Effector CD8-positive, alpha-beta T cell (primary cell): ENCODE measurements around the gene PFKFB3.

Source experiments
- DNase-seq: peaks from one replicate; lab custom pipeline; 2025; lab: John Stamatoyannopoulos, UW

The PFKFB3 gene

GRCh38 chr10:6220418-6221191, 17.9 kb downstream of the PFKFB3 start:
- DNase-seq = no peak

GRCh38 chr10:6221192-6221940, 18.6 kb downstream of the PFKFB3 start:
- no peak for DNase-seq

- no peak for DNase-seq
These were observed 19.4 kb downstream of the PFKFB3 start for GRCh38 chr10:6221971-6222751.

GRCh38 chr10:6222755-6223154, 20.0 kb downstream of the PFKFB3 start:
- DNase-seq = no peak

- no peak for DNase-seq
These were observed 21.2 kb downstream of the PFKFB3 start for GRCh38 chr10:6223981-6224380.

GRCh38 chr10:6224781-6225180, 22.0 kb downstream of the PFKFB3 start:
- DNase-seq = no peak

GRCh38 chr10:6225263-6225814, 22.6 kb downstream of the PFKFB3 start:
- DNase-seq = no peak

GRCh38 chr10:6226216-6226615, 23.5 kb downstream of the PFKFB3 start:
- DNase-seq = no peak

GRCh38 chr10:6227346-6227745, 24.6 kb downstream of the PFKFB3 start:
- no peak for DNase-seq

- no peak for DNase-seq
These were observed 25.3 kb downstream of the PFKFB3 start for GRCh38 chr10:6228010-6228511.

GRCh38 chr10:6228647-6229046, 25.9 kb downstream of the PFKFB3 start:
- no peak for DNase-seq

GRCh38 chr10:6229290-6229689, 26.6 kb downstream of the PFKFB3 start:
- DNase-seq = no peak

- no peak for DNase-seq
These were observed 27.0 kb downstream of the PFKFB3 start for GRCh38 chr10:6229746-6230145.

GRCh38 chr10:6230315-6230714, 27.6 kb downstream of the PFKFB3 start:
- no peak for DNase-seq

GRCh38 chr10:6231146-6231545, 28.4 kb downstream of the PFKFB3 start:
- DNase-seq = no peak

GRCh38 chr10:6231730-6232129, 29.0 kb downstream of the PFKFB3 start:
- no peak for DNase-seq

- no peak for DNase-seq
These were observed 29.6 kb downstream of the PFKFB3 start for GRCh38 chr10:6232225-6232807.

GRCh38 chr10:6232846-6233724, 30.4 kb downstream of the PFKFB3 start:
- no peak for DNase-seq

- DNase-seq = no peak
These were observed 31.1 kb downstream of the PFKFB3 start for GRCh38 chr10:6233725-6234277.

- no peak for DNase-seq
These were observed 31.6 kb downstream of the PFKFB3 start for GRCh38 chr10:6234371-6234770.
